Measurements from ENCODE around the gene NOS3.
"Not testable (repeated sequence)": the region's sequence is repeated elsewhere in the genome, so short reads cannot be mapped to it uniquely, and the experiment has no call there.

The NOS3 gene

DNA sequence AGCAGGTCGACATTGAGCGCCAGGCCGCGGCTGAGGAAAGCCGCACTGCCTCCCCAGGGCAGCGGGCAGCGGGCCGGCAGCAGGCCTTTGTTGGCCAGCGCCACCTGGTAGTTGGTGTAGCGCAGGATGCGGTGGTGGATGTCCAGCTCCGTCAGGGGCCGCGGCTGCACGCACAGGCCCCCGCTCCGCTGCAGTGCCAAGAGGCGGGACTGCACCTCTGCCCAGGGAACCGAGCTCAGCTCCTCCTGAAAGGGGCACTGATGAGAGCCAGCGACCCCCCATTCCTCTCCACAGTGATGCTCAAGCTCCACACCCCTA is 28.3 kb downstream of the NOS3 start:
- DNase-seq, result no peak

DNA sequence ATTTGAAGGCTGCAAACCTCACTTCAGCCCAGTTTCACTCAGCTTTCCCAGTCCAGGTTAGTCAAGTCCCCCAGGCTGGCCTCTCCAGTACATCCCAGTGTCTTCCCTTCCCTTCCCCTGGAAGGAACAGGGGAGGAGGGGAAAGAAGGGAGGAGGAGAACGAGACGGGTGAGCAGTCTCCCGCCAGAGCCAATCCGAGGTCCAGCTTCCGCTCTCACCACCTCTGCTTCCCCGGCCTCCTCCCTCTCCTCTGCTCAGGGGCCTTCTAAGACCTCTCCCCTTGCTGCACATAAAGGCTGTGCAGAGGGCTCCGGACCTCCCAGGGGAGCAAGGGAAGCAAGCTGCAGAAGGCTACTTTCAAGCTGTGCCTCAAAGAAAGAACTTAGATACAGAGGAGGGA is 29.4 kb downstream of the NOS3 start:
- no peak for DNase-seq

DNA sequence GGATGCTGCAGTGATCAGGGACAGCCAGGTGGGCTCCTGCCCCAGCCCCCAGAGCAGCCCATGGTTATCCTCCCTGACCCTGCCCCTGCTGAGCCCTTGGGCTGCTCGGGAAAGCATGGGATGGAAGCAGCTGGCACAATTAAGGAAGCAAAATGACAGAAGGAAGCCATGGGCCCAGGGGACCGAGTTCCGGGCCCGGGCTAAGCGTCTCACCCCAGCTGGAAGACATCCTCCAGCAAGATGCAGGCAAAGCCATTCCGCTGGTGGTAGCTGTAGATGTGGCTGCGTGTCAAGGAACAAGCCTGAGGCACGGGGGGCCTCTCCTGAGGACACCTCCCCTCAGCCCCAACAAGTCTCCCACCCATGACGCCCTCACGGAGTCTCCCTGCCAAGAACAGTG is 32.4 kb downstream of the NOS3 start:
- no peak for DNase-seq

- DNase-seq, result no peak
These were observed 33.7 kb downstream of the NOS3 start, which contains the start of gene ATG9B for GRCh38 chr7:151024435-151025056. Gene ATG9B, minus strand, starts transcription at chr7:151024494. Its CDS starts 71 bp downstream, at chr7:151024423.

DNA sequence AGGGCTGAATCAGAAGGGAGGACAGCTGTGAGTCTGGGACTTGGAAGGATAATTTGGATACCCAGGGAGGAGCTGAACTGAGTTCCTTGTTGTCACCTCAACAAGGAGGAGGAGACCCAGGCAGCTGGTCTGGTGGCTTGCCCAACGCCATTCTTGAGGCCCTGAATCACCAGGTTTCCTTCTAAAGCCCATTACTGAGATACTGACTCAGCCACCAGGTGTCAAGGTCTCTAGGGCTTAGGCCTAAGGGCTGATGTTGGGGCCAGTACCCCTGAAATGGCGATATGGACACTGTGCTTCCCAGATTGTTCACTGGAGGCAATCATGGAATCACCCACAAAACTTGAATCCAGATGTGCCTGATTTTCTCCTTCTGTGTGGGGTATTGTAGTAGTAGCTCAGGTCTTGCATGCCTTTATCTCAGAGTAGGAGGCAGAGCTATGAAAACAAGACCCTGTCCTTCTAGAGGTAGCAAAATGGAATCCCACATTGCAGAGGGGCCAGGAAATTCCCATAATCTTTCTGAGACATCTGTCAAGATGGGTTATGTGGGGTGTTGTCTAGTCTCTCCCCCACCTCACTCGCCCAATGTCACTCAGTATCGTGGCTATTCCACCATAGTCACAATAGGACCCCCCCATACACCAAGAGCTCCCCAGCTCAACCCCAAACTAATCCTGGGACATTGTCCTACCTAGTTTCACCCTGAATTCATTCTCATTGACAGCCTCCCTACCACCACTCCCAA is 35.3 kb downstream of the NOS3 start:
- no peak for DNase-seq

- not testable (repeated sequence) for DNase-seq
These were observed 36.2 kb downstream of the NOS3 start for GRCh38 chr7:151026771-151027727.

GRCh38 chr7:151027728-151028130 is 36.9 kb downstream of the NOS3 start:
- DNase-seq, result not testable (repeated sequence)

- peak; percentile 98 for DNase-seq
These were observed 37.5 kb downstream of the NOS3 start, which contains the start of gene ABCB8 for GRCh38 chr7:151028131-151028947. Gene ABCB8, plus strand, starts transcription at chr7:151028450. Its CDS starts 66 bp downstream, at chr7:151028516.

- no peak for DNase-seq
These were observed 38.2 kb downstream of the NOS3 start for GRCh38 chr7:151028948-151029501.

DNA sequence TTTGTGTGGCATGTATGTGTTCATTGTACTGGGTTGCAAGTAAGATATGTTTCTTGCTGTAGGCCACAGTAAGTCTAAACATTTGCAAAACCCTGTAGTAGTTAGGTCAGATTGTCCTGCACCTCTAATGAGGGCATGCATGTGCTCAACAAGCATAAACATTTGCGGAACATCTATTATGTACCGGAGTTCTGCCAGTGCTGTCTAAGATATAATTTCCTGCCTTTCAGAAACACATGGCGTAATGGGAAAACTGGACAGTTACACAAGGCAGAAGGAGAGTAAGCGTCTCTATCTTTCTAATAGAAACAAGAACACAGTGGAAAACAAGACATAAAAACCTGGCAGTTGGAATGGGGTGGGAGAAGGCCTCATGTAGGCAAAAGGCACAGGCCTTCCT is 40.2 kb downstream of the NOS3 start:
- no peak for DNase-seq

DNA sequence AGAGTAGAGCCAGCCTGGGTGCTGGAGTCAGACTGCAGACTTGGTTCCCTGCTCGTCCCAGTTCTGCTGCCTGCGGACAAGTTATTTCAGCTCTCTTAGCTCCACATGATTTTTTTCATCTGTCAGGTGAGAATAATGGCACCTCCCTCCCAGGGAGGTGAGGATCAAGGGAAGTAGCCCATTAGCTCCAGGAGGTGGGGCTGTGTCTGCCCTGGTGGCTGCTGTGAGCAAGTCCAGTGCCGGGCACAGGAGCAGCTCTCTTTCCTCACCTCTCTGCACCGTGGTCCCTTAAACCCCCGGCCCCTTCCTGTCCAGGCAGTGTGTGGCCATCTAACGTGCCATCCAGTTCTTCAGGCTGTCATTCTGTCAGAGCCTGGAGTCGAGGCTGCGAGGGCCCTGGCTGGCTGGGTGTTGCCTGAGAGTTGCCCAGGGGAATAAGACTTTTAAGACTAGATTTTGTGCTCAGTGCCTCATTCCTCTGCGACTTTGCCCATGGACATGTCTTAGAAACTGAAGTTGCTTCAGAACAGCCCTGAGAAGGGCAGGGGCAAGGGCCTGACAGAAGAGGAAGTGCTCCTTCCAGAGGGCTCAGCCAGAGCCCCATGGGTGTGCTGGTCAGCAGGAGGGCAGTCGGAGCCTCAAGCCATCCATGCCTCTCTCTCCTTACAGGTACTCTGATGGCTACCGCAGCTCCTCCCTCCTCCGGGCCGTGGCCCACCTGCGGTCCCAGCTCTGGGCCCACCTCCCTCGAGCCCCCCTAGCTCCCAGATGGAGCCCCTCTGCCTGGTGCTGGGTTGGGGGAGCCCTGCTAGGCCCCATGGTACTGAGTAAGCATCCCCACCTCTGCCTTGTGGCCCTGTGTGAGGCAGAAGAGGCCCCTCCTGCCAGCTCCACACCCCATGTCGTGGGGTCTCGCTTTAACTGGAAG is 42.4 kb downstream of the NOS3 start:
- DNase-seq, result no peak

GRCh38 chr7:151033864-151034249 is 43.0 kb downstream of the NOS3 start:
- no peak for DNase-seq

- no peak for DNase-seq
These were observed 43.7 kb downstream of the NOS3 start for GRCh38 chr7:151034312-151035025.

- DNase-seq, result no peak
These were observed 44.4 kb downstream of the NOS3 start for GRCh38 chr7:151035026-151035717.

GRCh38 chr7:151035902-151036301 is 45.1 kb downstream of the NOS3 start:
- DNase-seq, result no peak

- DNase-seq, result no peak
These were observed 48.4 kb downstream of the NOS3 start for GRCh38 chr7:151038951-151039849.

- DNase-seq, result no peak
These were observed 49.2 kb downstream of the NOS3 start for GRCh38 chr7:151039850-151040548.
